Measurements from ENCODE around the gene KCNJ14.
"Not testable (repeated sequence)": the region's sequence is repeated elsewhere in the genome, so short reads cannot be mapped to it uniquely, and the experiment has no call there.

KCNJ14 gene

DNA sequence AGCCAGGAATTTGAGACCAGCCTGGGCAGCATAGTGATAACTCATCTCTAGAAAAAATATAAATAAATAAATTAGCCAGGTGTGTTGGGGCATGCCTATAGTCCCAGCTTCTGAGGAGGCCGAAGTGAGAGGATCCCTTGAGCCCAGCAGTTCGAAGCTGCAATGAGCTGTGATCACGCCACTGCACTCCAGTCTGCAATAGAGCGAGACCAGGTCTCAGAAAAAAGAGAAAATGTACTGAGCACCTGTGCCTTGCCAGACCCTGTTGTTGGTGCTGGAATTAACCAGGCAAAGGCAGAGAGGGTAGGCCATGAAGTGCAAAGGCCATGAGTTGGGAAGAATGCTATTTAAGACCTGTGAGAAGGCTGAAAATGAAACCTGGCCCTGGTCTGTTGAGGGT is 16.5 kb downstream of the KCNJ14 start:
- DNase-seq (ENCODE audit: low read depth), result no peak

DNA sequence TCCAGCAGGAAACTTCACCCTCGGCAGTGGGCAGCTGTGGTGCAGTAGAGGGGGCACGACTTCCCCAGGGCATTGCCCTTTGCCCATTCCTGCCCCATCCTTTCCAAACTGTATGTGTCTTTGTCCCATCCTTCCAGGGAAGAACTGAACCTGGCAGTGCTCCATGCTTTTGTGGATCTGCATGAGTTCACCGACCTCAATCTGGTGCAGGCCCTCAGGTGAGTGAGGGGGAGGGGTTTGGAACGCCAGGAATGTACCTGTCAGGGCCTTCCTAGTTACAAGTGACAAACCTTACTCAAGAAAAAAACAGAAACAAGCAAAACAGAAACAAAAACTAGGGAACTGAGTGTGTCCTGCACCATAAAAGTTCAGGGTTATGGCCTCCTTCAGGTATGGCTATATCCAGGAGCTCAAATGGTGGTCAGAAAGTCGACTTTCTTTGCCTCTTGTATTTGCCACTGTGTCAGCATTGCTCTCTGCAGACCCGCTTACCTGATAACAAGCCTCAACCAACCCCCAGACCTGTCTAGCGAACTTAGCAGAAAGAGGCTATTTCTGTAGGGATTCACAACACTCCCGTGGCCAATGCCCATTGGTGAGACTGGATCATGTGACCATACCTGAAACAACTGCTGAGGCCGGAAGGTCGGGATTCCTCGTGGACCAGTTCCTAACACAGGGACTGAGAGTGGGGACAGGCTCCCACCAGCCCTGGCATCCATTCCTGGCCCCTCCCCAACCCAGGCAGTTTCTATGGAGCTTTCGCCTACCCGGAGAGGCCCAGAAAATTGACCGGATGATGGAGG is 18.0 kb downstream of the KCNJ14 start:
- no peak for DNase-seq (ENCODE audit: low read depth)

DNA sequence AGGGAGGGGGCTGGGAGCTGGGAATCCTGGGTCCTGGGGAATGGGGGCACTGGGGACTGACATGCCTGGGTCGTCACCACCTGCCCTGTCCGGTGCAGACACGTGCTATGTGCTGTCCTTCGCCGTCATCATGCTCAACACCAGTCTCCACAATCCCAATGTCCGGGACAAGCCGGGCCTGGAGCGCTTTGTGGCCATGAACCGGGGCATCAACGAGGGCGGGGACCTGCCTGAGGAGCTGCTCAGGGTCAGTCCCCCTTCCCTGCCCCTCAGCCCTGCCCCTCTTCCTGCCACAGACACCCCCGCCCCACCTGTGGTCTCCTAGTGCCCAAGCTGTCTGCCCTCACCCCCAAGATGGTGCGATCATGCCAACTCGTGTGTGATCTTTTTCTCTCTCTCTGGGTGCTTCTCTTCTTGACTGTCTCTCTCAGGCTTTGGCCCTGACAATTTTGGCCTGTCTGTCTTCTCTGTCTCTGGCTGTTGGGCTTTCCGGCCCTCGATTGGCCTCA is 18.8 kb downstream of the KCNJ14 start:
- DNase-seq (ENCODE audit: low read depth), result no peak

DNA sequence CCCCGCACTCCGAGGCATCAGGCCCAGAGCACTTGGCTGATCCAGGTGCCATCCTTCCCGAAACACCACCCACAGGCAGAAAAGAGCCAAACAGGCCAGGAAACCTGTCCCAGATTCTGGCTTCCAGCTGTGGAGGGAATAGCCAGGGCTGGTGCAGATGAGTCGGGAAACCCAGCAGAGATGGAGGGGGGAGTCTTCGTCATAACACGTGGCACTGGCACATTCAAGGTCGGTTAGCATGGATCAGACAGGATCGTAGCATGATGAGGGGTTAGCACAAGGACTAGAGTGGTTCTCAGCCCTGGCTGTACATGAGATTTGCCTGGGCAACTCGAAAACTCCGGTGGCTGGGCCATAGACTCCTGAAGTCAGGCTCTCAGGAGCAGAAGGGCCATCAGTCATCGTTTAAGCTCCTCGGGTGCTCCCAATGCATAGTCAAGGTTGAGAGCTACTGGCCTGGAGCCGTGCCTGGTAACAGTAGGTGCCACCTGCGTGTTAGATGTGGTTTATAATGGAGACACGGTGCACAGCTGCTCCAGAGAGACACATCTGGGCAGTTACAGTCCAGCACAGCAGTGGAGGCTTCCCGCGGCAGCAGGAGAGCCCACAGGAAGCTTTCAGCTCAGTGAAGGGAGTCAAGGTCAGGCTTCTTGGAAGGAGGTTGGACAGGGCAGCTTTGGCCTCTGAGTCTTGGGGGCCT is 20.1 kb downstream of the KCNJ14 start:
- no peak for DNase-seq (ENCODE audit: low read depth)

DNA sequence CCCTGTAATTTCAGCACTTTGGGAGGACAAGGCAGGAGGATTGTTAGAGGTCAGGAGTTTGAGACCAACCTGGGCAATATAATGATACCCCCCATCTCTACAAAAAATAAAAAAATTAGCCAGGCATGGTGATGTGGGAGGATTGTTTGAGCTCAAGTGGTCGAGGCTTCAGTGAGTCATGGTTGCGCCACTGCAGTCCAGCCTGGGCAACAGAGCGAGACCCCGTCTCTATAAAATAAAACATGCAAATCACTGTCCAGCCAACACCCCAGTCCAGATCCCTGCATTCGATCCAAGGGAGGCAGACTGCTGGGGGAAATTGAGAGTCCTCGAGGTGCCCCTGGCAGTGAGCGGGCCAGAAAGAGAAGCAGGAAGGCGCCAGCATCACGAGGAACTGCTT is 20.8 kb downstream of the KCNJ14 start:
- DNase-seq (ENCODE audit: low read depth), result no peak

DNA sequence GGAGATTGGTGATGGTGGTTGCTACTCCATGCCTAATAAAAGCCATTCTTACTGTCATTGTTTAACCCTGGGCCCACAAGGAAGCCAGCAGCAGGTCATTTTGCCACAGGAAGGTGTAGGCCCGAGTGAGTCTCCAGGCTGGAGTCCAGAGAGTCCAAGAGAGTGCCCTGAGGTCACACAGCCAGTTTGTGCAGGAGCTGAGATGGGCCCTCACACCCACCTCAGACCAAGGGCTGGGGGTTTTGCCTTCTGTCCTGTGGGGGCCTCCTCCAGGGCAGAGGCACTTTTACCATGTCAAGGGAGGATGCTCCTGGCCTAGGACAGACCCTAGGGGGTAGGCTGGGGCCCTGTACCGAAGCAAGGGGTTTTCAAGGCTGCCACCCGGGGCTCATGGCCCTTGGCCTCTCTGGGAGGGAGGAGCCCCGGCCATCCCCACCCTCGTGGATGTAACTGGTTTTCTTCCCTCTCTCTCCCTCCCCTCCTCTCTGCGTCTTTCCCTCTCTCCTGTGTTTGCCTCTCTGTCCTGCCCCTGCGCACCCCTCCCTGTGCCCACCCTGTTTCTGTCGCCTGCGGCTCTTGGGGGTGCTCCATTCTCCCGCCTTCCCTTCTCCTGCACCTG is 21.8 kb downstream of the KCNJ14 start:
- no peak for DNase-seq (ENCODE audit: low read depth)

DNA sequence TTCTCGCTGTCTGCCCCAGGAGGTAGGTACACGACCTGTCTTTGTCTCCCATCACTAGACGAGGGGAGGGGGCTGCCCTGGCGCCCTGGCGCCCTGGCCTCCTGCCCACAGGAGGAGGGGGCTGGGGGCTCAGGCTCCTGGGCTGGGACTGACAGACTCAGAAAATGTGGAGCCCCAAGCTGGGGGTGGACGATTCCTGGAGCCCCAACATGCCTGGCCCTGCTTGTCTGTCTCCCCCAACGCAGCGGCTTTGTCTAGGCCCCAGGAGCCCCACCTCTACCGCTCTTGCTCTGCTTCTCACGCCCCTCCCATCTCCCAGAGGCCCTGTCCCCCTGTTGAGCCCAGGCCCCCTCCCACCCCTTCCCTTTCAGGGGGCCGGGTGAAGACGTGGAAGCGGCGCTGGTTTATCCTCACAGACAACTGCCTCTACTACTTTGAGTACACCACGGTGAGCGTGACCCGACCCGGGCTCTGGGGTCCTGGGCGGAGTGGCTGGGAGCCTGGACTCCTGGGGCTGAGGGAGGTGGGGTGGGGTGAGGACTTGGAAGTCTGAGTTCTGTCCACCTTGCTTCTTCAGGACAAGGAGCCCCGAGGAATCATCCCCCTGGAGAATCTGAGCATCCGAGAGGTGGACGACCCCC is 22.4 kb downstream of the KCNJ14 start:
- DNase-seq (ENCODE audit: low read depth), result no peak

DNA sequence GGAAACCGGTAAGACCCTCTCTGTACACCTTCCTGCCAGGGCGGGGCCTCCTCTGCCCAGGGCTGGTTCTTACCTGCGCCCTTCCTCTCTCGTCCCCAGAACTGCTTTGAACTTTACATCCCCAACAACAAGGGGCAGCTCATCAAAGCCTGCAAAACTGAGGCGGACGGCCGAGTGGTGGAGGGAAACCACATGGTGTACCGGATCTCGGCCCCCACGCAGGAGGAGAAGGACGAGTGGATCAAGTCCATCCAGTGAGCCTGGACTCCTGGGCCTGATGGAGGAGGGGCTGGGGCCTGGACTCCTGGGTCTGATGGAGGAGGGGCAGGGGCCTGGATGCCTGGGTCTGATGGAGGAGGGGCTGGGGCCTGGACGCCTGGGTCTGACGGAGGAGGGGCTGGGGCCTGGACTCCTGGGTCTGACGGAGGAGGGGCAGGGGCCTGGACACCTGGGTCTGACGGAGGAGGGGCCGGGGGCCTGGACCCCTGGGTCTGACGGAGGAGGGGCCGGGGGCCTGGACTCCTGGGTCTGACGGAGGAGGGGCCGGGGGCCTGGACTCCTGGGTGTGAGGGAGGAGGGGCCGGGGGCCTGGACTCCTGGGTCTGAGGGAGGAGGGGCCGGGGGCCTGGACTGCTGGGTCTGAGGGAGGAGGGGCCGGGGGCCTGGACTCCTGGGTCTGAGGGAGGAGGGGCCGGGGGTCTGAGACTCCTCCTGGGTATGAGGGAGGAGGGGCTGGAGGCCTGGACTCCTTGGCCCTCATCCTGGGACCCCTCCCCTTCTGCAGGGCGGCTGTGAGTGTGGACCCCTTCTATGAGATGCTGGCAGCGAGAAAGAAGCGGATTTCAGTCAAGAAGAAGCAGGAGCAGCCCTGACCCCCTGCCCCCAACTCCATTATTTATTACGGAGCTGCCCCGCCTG is 23.2 kb downstream of the KCNJ14 start:
- no peak for DNase-seq (ENCODE audit: low read depth)

DNA sequence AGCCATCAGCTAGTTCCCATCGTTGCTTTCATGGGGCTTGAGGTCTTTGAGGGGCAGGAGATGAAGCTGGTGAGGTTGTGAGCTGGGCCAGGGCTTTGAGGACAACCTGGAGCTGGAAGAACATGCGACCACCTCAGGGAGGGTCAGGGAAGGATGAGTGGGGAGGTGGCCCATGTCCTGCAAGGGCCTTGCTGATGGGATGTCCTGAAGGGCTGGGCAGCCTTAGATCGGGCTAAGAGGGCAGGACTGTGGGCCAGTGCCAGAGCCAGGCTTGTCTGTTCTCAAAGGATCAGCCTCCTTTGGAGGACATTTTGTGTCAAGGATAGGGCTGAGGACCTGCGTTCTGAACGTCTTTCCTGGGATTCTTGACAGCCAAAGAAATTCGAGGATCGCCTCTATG is 24.3 kb downstream of the KCNJ14 start:
- DNase-seq (ENCODE audit: low read depth), result no peak

DNA sequence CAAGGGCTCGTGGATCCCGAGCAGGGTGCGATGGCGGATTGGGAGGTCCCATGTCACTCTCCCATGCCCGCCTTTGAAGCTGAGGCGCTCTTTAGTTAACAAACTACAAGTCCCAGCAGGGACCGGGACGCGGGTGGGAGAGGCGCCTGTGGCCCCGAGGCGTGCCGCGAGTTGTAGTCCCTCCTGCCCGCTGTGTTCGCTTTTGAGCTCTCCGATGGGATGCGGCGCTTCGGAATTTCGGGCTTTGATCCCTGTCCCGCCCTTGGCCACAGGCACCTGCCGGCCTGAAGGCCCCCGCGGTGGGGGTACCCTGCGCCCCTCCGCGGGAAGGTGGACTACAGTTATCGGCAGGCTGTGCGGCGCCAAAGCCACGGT is 24.8 kb downstream of the KCNJ14 start:
- no peak for DNase-seq (ENCODE audit: low read depth)

DNA sequence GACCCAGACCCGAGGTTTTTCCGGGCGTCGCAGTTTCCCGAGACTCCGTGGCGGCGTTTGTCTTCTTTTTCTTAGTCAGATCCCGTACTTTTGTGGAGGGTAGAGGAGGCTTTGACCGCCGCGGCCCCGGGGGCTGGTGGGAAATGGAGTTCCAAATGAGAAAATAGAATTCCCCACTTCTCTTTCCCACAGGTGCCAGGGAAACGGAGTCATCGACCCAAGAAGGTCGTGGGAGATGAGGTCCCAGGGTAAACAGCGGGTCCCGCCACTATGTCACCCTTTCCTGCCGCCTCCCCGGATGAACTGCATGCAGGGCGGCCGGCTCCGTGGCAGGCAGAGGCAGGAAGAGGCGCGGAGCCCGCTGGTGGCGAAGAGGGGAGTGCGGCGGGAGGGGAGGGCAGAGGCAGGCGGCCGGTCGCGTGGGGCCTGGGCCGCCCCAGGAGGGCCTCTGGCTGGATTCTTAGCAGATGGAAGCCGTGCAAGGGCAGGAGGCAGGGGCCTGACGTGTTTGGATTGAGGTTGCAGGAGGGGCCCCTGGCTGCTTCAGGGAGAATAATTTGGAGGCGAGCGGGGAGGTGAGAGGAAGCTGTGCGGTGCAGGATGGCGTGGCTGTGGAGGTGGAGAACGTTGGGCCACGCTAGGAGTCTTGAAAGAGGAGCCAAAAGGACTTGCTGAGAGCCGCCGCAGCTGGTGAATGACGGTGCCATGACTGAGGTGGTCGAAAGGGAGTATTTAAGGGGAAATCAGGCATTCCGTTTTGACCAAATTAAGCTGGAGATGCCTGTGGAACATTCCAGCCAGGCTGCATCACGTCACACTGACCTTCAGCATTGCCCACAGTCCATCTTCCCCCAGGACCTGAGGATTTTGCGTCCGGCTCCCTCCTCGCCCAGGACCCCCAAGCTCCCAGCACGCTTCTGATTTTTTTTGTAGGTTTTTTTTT is 25.5 kb downstream of the KCNJ14 start:
- peak; percentile 74 for DNase-seq (ENCODE audit: low read depth)

DNA sequence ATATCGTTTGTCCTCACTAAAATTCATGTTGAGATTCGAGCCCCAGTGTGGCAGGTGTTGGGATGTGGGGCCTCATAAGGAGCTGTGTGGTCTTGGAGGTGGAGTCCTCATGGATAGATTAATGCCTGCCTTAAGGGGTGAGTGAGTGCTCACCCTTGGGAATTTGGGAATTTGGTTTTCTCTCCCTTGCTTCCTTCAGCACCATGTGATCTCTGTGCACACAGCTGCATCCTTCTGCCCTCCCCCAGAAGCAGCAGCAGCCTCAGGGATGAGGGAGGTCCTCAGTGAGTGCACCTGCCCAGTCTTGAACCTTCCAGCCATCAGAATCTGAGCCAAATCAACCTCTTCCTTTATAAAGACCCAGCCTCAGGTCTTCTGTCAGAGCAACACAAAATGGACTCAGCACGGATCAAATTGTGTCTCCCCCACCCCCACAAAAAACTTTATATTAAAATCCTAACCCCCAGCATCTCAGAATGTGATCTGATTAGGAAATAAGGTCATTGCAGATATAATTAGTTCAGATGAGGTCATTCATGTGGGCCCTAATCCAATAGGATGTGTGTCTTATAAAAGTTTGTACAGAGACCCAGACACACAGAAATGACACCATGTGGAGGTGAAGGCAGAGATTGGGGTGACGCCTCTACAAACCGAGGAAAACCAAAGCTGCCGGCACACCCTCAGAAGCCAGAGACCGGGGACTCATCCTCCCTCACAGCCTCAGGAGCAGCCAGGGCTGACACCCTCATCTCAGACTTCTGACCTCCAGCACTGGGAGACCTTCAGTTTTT is 26.7 kb downstream of the KCNJ14 start:
- DNase-seq (ENCODE audit: low read depth), result no peak

DNA sequence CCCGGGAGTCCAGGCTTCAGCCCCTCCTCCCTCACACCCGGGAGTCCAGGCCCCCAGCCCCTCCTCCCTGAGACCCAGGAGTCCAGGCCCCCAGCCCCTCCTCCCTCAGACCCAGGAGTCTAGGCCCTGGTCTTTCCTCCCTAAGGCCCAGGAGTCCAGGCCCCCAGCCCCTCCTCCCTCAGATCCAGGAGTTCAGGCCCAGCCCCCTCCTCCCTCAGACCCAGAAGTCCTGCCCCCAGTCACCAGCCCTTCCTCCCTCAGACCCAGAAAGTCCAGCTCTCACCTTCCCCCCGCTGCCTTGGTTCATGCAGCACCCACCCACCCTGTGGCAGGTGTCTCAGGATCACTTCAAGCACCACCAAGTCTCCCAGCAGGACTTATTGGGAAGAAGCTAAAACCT is 27.9 kb downstream of the KCNJ14 start:
- no peak for DNase-seq (ENCODE audit: low read depth)

DNA sequence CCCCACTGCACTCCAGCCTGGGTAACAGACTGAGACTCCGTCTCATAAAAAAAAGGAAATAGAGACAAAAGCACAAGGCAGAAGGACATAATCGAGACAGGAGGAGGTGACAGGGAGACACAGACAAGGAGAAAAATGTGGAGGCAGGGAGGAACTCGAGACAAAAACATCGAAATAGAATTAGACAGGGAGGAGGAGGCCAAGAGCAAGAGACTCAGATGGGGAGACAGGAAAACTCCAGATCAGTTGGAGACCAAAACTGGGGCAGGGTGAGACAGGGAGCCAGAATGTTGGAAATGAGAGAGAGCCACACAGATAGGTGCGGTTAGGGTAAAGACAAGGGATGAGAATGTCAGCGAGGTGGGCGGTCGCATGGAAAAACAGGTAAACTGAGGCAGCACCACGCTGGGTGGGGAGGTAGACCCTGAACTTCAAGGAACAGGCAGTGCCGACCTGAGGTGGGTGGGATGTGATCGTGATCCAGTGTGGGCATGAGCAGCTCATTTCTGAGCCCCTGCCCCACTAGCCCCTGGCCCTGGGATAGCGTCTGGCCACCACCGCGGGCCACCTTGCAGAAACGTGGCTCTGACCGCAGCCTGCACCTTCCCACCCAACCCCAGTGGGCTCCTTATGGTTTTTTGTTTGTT is 29.0 kb downstream of the KCNJ14 start:
- no peak for DNase-seq (ENCODE audit: low read depth)

DNA sequence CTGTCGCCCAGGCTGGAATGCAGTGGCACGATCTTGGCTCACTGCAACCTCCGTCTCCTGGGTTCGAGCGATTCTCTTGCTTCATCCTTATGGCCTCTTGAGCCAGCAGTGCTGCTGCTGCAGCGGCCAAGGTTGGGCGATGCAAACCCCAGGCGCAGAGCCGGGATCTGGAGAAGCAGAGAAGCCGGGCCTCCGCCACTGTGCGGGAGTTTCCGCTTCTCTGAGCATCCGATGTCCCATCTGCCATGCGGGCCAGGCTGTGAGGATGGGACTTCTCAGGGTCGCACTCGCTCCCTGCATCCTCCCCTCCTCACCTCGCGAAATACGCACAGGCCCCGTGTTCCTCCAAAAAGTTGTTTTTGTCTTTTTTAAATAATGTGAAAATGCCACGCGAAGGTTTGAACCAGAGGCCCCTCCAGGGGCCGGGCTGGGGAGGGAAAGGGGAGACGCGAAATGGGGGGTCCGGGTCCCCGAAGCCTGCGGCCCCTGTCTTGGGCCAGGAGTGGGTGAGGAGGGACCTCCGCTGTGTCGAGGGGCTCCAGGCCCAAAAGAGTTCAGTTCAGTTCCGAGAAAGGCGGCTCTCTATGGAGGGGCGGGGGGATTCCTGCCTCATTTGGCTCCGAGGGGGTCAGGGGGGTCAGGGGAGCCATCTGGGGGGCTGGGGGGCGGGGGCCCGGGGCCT is 29.7 kb downstream of the KCNJ14 start:
- DNase-seq (ENCODE audit: low read depth), result no peak

DNA sequence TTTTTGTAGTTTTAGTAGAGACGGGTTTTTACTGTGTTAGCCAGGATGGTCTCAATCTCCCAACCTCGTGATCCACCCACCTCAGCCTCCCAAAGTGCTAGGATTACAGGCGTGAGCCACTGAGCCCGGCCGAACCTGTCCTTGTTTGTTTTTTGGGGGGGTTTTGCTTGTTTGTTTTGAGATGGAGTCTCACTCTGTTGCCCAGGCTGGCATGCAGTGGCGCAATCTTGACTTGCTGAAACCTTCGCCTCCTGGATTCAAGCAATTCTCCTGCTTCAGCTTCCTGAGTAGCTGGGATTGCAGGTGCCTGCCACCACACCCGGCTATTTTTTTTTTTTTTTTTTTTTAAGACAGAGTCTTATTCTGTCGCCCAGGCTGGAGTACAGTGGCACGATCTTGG is 31.3 kb downstream of the KCNJ14 start:
- not testable (repeated sequence) for DNase-seq (ENCODE audit: low read depth)

DNA sequence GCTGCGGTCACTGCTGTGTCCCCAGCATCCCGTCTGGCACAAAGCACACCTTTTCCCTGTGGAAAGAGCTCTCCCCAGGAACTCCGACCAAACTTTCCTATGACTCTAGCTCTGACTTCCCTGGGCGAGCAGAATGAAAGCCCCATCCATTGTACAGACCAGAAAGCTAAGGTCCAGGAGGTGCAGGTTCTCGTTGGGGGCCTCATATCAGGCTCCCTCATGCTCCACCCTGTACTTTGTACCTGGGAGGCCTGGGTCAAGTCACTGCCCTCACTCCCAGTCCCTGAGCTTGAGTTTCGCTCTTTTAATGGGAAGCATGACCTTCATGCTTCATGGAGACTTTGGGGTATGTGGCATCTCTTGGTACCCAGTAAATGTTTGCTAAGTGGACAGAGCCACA is 32.2 kb downstream of the KCNJ14 start:
- no peak for DNase-seq (ENCODE audit: low read depth)

DNA sequence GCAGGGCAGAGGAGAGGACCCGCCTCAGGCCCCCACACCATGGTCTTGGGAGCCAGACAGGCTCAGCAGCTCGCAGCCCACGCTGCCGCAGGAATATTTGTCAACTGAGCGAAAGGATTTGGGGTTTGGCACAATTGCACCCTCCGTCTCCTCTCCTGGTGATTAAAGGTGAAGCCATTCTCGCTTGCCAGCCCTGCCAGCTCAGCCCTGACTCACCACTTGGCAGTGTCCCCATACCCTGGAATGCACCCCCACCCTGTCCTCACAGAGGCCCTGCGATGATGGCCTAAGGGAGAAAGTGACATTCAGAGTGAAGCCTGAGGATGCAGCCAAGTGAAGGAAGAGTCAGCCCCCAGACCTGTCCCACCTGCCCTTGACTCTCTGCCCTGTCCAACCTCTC is 32.6 kb downstream of the KCNJ14 start:
- DNase-seq (ENCODE audit: low read depth), result peak; percentile 51
